GM10266 (cell line): ENCODE data around the gene GLS.

Source experiments
- DNase-seq: peaks from one replicate; pipeline ENCODE4 v3.0.0; 2012; ENCODE audit errors: extremely low spot score
- CTCF ChIP-seq: IDR thresholded peaks from 2 replicates; pipeline ENCODE4 v1.5.1; 2012; ENCODE audit warnings: mild to moderate bottlenecking, low read depth; ENCODE audit not compliant: control insufficient read depth, insufficient read depth; ENCODE audit errors: missing control alignments

The GLS gene

GRCh38 chr2:191014653-191015020, 134.0 kb downstream of the GLS start:
- TF ChIP-seq CTCF: no peak
- DNase-seq: no peak
